Body of pancreas (tissue), 4 donors: Measurements from ENCODE around the gene ZNF236. TPM values are rescaled to one million over a fixed set of nuclear protein-coding genes. Genes with fewer than 3 reads are reported as not detected.
A peak's percentile ranks its signal among the peaks of the same experiment; 100 is the strongest.

ENCODE experiments used
- ATAC-seq: fragments of 150-250 bp; one replicate; pipeline ENCODE4 v1.9.1; 2016
- DNase-seq, 4 donors: peaks; one replicate each; pipeline ENCODE4 v3.0.0-alpha.2; 2019
- H3K27ac ChIP-seq, 4 donors: fragments of 200-600 bp; sonication (generic); 1 replicate in 3 of 4; 2 replicates in 1 of 4; pipeline versions ENCODE4 v1.5.1 to v1.6.1; 2016 to 2019; ENCODE audit warnings: mild to moderate bottlenecking in 1 of 4, mixed read lengths in 1 of 4, moderate library complexity in 1 of 4
- H3K27me3 ChIP-seq, 2 donors: fragments of 200-600 bp; sonication (generic); one replicate each; pipeline ENCODE4 v1.6.0; 2016; ENCODE audit warnings: mild to moderate bottlenecking in 1 of 2
- H3K36me3 ChIP-seq, 2 donors: fragments of 200-600 bp; sonication (generic); replicated peaks in 1 of 2; 2 replicates each; pipeline ENCODE4 v1.5.1; 2016; ENCODE audit warnings: low read depth in 2 of 2; ENCODE audit not compliant: insufficient read depth in 1 of 2
- H3K4me1 ChIP-seq: fragments of 200-600 bp; sonication (generic); one replicate; pipeline ENCODE4 v1.6.0; 2016
- H3K4me3 ChIP-seq, 2 donors: fragments of 200-600 bp; sonication (generic); 1 replicate in 1 of 2; 2 replicates in 1 of 2; pipeline ENCODE4 v1.5.1; 2016 to 2019
- H3K9me3 ChIP-seq, 3 donors: fragments of 200-600 bp; sonication (generic); 1 replicate in 2 of 3; 2 replicates in 1 of 3; pipeline ENCODE4 v1.5.1; 2016
- POLR2A ChIP-seq, 3 donors: fragments of 450-650 bp; IDR thresholded peaks; one replicate each; pipeline ENCODE4 v1.6.1; 2016; ENCODE audit warnings: antibody characterized with exemption in 3 of 3, mild to moderate bottlenecking in 2 of 3
- WGBS, 2 donors: methylation state at CpG; one replicate each; pipeline ENCODE4 v1.1.5; 2017; 5-methylcytosine and 5-hydroxymethylcytosine counted together
- intact Hi-C: fragments of 100-400 bp; cut with DNase I; formaldehyde crosslinking; loops from one replicate; pipeline ENCODE4 v1.15.1; 2023
- total RNA-seq, 2 donors: library from RNA; depleted of rRNA; stranded (reverse); fragments of >200 nt; gene quantifications; one replicate each; pipeline ENCODE4 v1.1.0, GENCODE V29; 2016
- TF ChIP-seq, protein P1 (sequence below), 7 experiments: fragments of 450-650 bp in 4 of 7; fragments of 200-600 bp in 3 of 7; sonication (generic) in 3 of 7; IDR thresholded peaks; one replicate each; pipeline ENCODE4 v1.5.1; 2016 to 2019; ENCODE audit warnings: antibody characterized with exemption in 7 of 7

Gene ZNF236
- total RNA-seq, 2 donors from 2014 or later: 9.6 to 22.7 TPM

DNA sequence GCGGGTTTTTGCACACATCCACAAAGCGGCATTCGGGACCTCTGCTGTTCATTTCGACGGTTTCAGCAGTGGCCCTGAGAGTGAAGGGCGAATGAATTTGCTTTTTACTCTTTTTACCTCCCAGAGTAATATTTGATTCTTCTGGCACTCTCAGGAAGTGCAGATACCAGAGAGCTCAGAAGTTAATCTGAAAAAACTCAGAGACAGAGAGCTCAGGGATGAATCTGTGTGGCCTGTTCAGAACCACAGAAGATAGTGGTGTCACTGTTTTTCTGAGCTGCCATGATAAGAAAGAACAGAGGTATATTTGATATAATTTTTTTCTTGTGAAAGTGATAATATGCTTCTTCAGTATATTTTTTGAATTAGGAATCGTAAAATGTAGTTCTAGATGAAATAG is 181.0 kb downstream of the ZNF236 start:
- Histone ChIP-seq H3K4me3 (no peak overlapping the region), H3K27me3 (no peaks in the 10 kb centered on the region), H3K9me3 (no peaks in the 10 kb centered on the region), H3K36me3 (no peaks in the 10 kb centered on the region), H3K27ac (no peak overlapping the region), H3K4me1 (peaks cover 3% of the 10 kb centered on the region)
- DNase-seq (no peak), ATAC-seq (no peak)
- no peak for TF ChIP-seq POLR2A (IDR thresholded peaks at IDR 0.05)
- TF ChIP-seq, protein P1, sequence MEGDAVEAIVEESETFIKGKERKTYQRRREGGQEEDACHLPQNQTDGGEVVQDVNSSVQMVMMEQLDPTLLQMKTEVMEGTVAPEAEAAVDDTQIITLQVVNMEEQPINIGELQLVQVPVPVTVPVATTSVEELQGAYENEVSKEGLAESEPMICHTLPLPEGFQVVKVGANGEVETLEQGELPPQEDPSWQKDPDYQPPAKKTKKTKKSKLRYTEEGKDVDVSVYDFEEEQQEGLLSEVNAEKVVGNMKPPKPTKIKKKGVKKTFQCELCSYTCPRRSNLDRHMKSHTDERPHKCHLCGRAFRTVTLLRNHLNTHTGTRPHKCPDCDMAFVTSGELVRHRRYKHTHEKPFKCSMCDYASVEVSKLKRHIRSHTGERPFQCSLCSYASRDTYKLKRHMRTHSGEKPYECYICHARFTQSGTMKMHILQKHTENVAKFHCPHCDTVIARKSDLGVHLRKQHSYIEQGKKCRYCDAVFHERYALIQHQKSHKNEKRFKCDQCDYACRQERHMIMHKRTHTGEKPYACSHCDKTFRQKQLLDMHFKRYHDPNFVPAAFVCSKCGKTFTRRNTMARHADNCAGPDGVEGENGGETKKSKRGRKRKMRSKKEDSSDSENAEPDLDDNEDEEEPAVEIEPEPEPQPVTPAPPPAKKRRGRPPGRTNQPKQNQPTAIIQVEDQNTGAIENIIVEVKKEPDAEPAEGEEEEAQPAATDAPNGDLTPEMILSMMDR (IDR thresholded peaks at IDR 0.05): no peak
- WGBS, 2 donors: 86 to 92% methylated on average over 7 of the region's 7 CpGs
- intact Hi-C loops: loop anchor here (10.0 kb wide), 1 partner anchor 651 kb away; no protein-coding TSS in a partner anchor

DNA sequence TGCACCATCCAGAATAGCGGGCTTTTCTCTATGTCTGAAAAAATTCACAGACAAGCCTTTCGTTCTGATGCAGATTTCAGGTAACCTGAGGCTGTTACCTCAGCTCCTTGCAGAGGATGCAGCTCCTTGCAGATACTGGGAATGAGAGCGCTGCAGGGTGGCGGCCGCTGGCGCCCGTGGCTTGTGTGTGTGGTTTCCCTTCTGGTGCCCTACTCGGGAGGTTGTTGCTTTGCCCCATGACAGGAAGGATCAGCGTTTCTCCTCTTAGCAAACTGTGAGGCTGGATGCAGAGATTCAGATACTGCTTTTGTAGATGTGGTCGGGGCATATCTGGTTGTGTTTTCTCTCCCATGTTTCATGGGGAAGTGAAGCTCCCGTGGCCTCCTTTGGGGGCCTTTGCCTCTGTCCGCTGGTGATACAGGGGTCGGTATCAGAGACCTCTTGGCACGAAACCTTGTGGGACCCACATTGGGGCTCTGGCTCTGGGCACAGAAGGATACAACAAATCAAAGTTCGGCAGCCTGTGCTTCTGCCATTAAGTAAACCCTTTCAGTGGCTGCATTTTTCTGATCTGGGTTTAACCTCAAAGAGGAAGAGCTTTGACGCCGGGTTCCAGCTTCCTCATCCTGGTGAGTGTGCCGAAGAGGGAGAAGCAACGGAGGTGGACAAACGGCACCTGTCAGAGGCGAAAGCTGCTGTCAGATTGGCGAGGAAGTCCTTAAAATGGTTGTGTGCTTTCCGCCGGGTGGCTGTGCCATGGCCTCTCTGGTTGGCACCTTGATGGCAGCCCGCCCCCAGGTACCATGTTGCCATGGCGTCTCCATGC is 182.4 kb downstream of the ZNF236 start:
- Histone ChIP-seq H3K9me3 (no peaks in the 10 kb centered on the region), H3K27me3 (no peaks in the 10 kb centered on the region), H3K36me3 (peaks cover 0 to 2% of the 10 kb centered on the region in 2 donors), H3K27ac (peak overlapping the region in 1 of 4 donors; percentile 52), H3K4me1 (peaks cover 3% of the 10 kb centered on the region), H3K4me3 (no peak overlapping the region)
- WGBS, 2 donors: 75 to 89% methylated on average over 24 to 26 of the region's 26 CpGs
- peak in 1 of 4 donors; percentile 50 for DNase-seq
- intact Hi-C loops: loop anchor here (5.0 to 10.0 kb wide), 2 partner anchors 208 to 650 kb away; no protein-coding TSS in a partner anchor
- no peak for ATAC-seq
- peak in 1 of 3 donors; percentile 25 for TF ChIP-seq POLR2A (IDR thresholded peaks at IDR 0.05)
- TF ChIP-seq, protein P1 (IDR thresholded peaks at IDR 0.05): no peak

DNA sequence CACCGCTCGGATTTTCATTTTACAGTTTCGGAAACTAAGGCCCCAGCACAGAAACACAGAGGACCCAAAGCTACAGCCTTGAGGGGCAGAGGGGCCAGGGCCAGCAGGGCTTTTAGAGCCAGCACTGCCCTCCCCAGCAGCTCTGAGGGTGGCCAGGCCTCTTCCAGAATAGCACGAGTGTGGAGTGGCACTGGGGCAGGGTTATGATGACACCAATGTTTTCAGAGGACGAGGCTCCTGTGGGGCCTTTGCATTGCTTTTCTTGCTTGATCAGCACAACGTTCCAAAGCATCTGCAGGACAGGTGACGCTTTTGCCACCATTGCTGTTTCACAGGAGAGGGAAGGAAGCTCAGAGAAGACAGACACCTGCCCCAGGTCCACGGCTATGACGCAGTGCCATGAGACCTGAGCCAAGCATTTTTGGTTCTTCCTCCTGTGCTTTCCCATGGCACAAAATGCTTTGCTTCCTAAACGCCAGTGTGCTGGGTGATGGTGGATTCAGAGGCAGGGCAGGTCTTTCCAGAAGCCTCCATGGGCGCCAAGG is 183.4 kb downstream of the ZNF236 start:
- Histone ChIP-seq H3K36me3 (peaks cover 0 to 2% of the 10 kb centered on the region in 2 donors), H3K4me3 (no peak overlapping the region), H3K27ac (peak overlapping the region in 1 of 4 donors; percentile 59), H3K4me1 (no peaks in the 10 kb centered on the region), H3K9me3 (no peaks in the 10 kb centered on the region), H3K27me3 (no peaks in the 10 kb centered on the region)
- WGBS, 2 donors: 85 to 86% methylated on average over 9 to 11 of the region's 11 CpGs
- ATAC-seq (no peak), DNase-seq (no peak)
- TF ChIP-seq, protein P1 (IDR thresholded peaks at IDR 0.05): no peak
- no peak for TF ChIP-seq POLR2A (IDR thresholded peaks at IDR 0.05)
- intact Hi-C loops: loop anchor here (5.0 to 10.0 kb wide), 2 partner anchors 207 to 649 kb away; no protein-coding TSS in a partner anchor

DNA sequence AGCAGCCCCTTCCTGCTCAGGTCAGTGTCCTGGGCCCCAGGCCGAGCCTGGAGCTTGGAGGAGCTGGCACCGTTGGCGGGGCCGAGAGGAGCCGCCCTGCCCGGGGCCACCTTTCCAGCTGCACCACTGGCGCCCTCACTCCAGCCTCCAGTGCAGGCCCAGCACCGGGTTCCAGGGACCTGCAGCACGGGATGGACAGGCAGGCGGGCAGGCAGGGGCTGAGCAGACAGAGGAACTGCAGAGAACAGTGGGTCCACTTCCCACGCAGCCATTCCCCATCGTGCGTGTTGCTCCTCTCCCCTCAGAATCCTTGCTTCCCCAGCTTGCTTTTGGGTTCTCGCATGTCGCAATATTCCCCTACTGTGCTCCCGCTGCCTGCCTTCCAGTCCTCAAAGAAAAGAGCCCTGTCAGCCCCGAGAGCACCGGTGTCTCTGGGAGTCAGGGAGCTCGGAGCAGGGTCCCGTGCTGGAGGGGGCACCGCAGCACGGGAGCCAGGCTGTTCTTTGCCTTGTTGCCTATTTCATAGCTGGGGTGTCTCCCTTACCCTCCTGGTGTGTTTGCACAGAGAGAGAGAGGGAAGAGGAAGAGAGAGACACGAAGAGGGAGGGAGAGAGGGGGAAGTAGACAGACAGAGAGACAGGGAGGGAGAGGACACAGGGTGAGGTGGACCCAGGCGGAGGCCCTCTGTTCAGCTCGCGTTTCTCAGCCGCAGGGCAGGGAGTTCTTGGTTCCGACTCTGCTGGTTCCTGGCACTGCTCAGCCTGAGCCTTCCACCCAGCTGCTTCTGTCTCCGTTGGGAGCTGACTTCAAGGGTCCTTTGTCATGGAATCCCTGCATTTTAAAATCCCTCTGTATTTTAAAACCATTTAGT is 184.2 kb downstream of the ZNF236 start:
- Histone ChIP-seq H3K36me3 (peaks cover 0 to 2% of the 10 kb centered on the region in 2 donors), H3K4me1 (no peaks in the 10 kb centered on the region), H3K27ac (peak overlapping the region in 1 of 4 donors; percentile 59), H3K27me3 (no peaks in the 10 kb centered on the region), H3K9me3 (no peaks in the 10 kb centered on the region), H3K4me3 (no peak overlapping the region)
- intact Hi-C loops: loop anchor here (5.0 to 10.0 kb wide), 2 partner anchors 206 to 648 kb away; no protein-coding TSS in a partner anchor
- DNase-seq: peak in 1 of 4 donors; percentile 27
- TF ChIP-seq POLR2A (IDR thresholded peaks at IDR 0.05): peak in 1 of 3 donors; percentile 24
- TF ChIP-seq, protein P1 (IDR thresholded peaks at IDR 0.05): no peak
- 82 to 88% methylated on average over 22 to 29 of the region's 29 CpGs for WGBS, 2 donors
- ATAC-seq: no peak
